HepG2 (cell line): ENCODE results near the gene AKR1B15. TPM values are rescaled to one million over a fixed set of nuclear protein-coding genes. Genes with fewer than 3 reads are reported as not detected.
A peak's percentile ranks its signal among the peaks of the same experiment; 100 is the strongest.
"Not testable (repeated sequence)": the region's sequence is repeated elsewhere in the genome, so short reads cannot be mapped to it uniquely, and the experiment has no call there.

Source experiments
- ATAC-seq: fragments of 200-7000 bp; cut with Tn5 transposase; 3 replicates; pipeline ENCODE4 v1.9.1; 2020; ENCODE audit warnings: mild to moderate bottlenecking, moderate library complexity
- BruUV-seq: library from RNA; stranded (reverse); fragments of 400-500 nt; replicated peaks from 2 replicates; lab custom pipeline; 2021; lab: Mats Ljungman, UMichigan
- CTCF ChIA-PET: fragments of 300-600 bp; formaldehyde crosslinking; extraction: SDS; loops from one replicate; lab custom pipeline; 2021; ENCODE audit warnings: low total read pairs, inconsistent platforms, low intra/inter-chr PET ratio; lab: Yijun Ruan, JAX
- POLR2A ChIA-PET: fragments of 350-600 bp; sonication (Branson Sonifier 250); formaldehyde crosslinking; loops from one replicate; lab custom pipeline; 2020; ENCODE audit warnings: antibody characterized with exemption, inconsistent platforms; lab: Yijun Ruan, JAX
- DNase-seq: peaks from one replicate; pipeline ENCODE4 v3.0.0-alpha.2; 2015; ENCODE audit warnings: low spot score
- FAIRE-seq: peaks from 3 replicates; lab custom pipeline; 2011; peaks lifted over from hg19 to GRCh38; lab: Jason Lieb, UNC
- H2AFZ ChIP-seq: one replicate; pipeline ENCODE4 v1.6.1; 2011; ENCODE audit warnings: low read length, inconsistent platforms
- H3K27ac ChIP-seq: fragments of 300-600 bp; 3 replicates; pipeline ENCODE4 v1.8.0; 2011; ENCODE audit warnings: mixed run types, mild to moderate bottlenecking, mixed read lengths, low read length, inconsistent platforms; ENCODE audit not compliant: insufficient read depth; ENCODE audit errors: extremely low read length
- H3K27me3 ChIP-seq, 2 experiments: fragments of 200-600 bp in 1 of 2; 2 replicates in 1 of 2; 3 replicates in 1 of 2; pipeline versions ENCODE4 v1.6.0 to v1.8.0; 2011; ENCODE audit warnings: low read length in 2 of 2, mild to moderate bottlenecking in 2 of 2, moderate library complexity in 2 of 2, inconsistent platforms in 1 of 2; ENCODE audit not compliant: insufficient read depth in 2 of 2, control insufficient read depth in 1 of 2
- H3K36me3 ChIP-seq, 2 experiments: fragments of 200-600 bp in 1 of 2; replicated peaks in 1 of 2; 2 replicates in 1 of 2; 3 replicates in 1 of 2; pipeline versions ENCODE4 v1.5.1 to v1.8.0; 2011; ENCODE audit warnings: low read length in 2 of 2, inconsistent platforms in 1 of 2; ENCODE audit not compliant: insufficient read depth in 2 of 2, control insufficient read depth in 1 of 2
- H3K4me1 ChIP-seq: 2 replicates; pipeline ENCODE4 v1.5.1; 2012; ENCODE audit warnings: low read length, inconsistent platforms; ENCODE audit not compliant: insufficient read depth
- H3K4me2 ChIP-seq: 2 replicates; pipeline ENCODE4 v1.6.0; 2011; ENCODE audit warnings: low read depth, low read length, inconsistent platforms
- H3K4me3 ChIP-seq, 3 experiments: fragments of 200-600 bp in 1 of 3; sonication (generic), shearing (Covaris generic) in 1 of 3; replicated peaks in 1 of 3; 2 replicates each; pipeline ENCODE4 v1.5.1; 2011 to 2016; ENCODE audit warnings: low read length in 3 of 3, inconsistent platforms in 2 of 3, low read depth in 2 of 3, mild to moderate bottlenecking in 2 of 3, control low read depth in 1 of 3, mixed read lengths in 1 of 3; ENCODE audit not compliant: insufficient read depth in 1 of 3
- H3K79me2 ChIP-seq: one replicate; pipeline ENCODE4 v1.6.1; 2011; ENCODE audit warnings: low read length, inconsistent platforms; ENCODE audit not compliant: insufficient read depth
- H3K9ac ChIP-seq: 2 replicates; pipeline ENCODE4 v1.6.0; 2011; ENCODE audit warnings: mild to moderate bottlenecking, low read depth, low read length, inconsistent platforms; ENCODE audit not compliant: insufficient read depth
- H3K9me3 ChIP-seq: 2 replicates; pipeline ENCODE4 v1.5.1; 2012; ENCODE audit warnings: mild to moderate bottlenecking, low read length
- H4K20me1 ChIP-seq: 2 replicates; pipeline ENCODE4 v1.6.0; 2011; ENCODE audit warnings: inconsistent platforms, mild to moderate bottlenecking, low read length, moderate library complexity; ENCODE audit not compliant: insufficient read depth
- AGO1 ChIP-seq: fragments of 200-400 bp; formaldehyde crosslinking; IDR thresholded peaks from 2 replicates; pipeline ENCODE4 v1.6.1; 2017; ENCODE audit warnings: mild to moderate bottlenecking, low read depth, low read length, moderate library complexity; ENCODE audit not compliant: poor library complexity, severe bottlenecking
- CAMTA2 ChIP-seq: sonication (generic); formaldehyde crosslinking; IDR thresholded peaks from 2 replicates; pipeline ENCODE4 v1.4.0; 2020; ENCODE audit warnings: mild to moderate bottlenecking, missing genetic modification reagents, borderline replicate concordance
- CCAR2 ChIP-seq: fragments of 200-400 bp; formaldehyde crosslinking; optimal IDR thresholded peaks from 2 replicates; pipeline ENCODE3; 2018; ENCODE audit warnings: low read depth, mild to moderate bottlenecking, low read length, moderate library complexity
- DNMT1 ChIP-seq: sonication (generic); formaldehyde crosslinking; IDR thresholded peaks from 2 replicates; pipeline ENCODE4 v1.5.1; 2020; ENCODE audit warnings: mild to moderate bottlenecking, missing genetic modification reagents
- HNRNPH1 ChIP-seq: fragments of 200-400 bp; formaldehyde crosslinking; optimal IDR thresholded peaks from 2 replicates; pipeline ENCODE3; 2017; ENCODE audit warnings: mild to moderate bottlenecking, low read depth, low read length
- NR2F2 ChIP-seq: IDR thresholded peaks from 2 replicates; pipeline ENCODE4 v1.6.1; 2012; ENCODE audit warnings: low read depth, inconsistent platforms, borderline replicate concordance
- POLR2G ChIP-seq: fragments of 200-400 bp; formaldehyde crosslinking; IDR thresholded peaks from 2 replicates; pipeline ENCODE4 v1.6.1; 2018; ENCODE audit warnings: mild to moderate bottlenecking, low read depth, low read length, moderate library complexity
- RBFOX2 ChIP-seq: fragments of 200-400 bp; formaldehyde crosslinking; IDR thresholded peaks from 2 replicates; pipeline ENCODE4 v1.6.1; 2017; ENCODE audit warnings: low read depth, mild to moderate bottlenecking, low read length
- SIN3A ChIP-seq: IDR thresholded peaks from 2 replicates; pipeline ENCODE4 v1.6.1; 2011; ENCODE audit warnings: low read depth, mild to moderate bottlenecking, control low read depth, low read length, borderline replicate concordance
- SRF ChIP-seq: IDR thresholded peaks from 2 replicates; pipeline ENCODE4 v1.6.1; 2011; ENCODE audit warnings: mild to moderate bottlenecking, low read depth, low read length, moderate library complexity
- TSC22D2 ChIP-seq: sonication (generic); formaldehyde crosslinking; IDR thresholded peaks from 2 replicates; pipeline ENCODE4 v1.5.1; 2020; ENCODE audit warnings: missing genetic modification reagents, mild to moderate bottlenecking, borderline replicate concordance
- U2AF2 ChIP-seq: fragments of 200-400 bp; formaldehyde crosslinking; IDR thresholded peaks from 2 replicates; pipeline ENCODE4 v1.6.1; 2017; ENCODE audit warnings: low read depth, mild to moderate bottlenecking, low read length
- YEATS4 ChIP-seq: sonication (generic); formaldehyde crosslinking; IDR thresholded peaks from 2 replicates; pipeline ENCODE4 v1.4.0; 2020; ENCODE audit warnings: missing genetic modification reagents, borderline replicate concordance
- WGBS: methylation state at CpG from one replicate; pipeline ENCODE4 v1.1.6; 2017; ENCODE audit warnings: low lambda C conversion rate; 5-methylcytosine and 5-hydroxymethylcytosine counted together
- in situ Hi-C: cut with HindIII; loops from 2 replicates; pipeline ENCODE4 v1.10.0; 2017; ENCODE audit warnings: low pct_unique_long_range_greater_than_20kb; ENCODE audit not compliant: extremely low pct_ligation_motif_present
- intact Hi-C: fragments of 100-400 bp; cut with micrococcal nuclease; formaldehyde crosslinking; loops from one replicate; pipeline ENCODE4 v1.10.0; 2022; ENCODE audit not compliant: unreplicated experiment
- polyA plus RNA-seq, 8 experiments: library from polyadenylated mRNA; depleted of rRNA in 3 of 8; stranded (reverse) in 7 of 8; unstranded in 1 of 8; fragments of >200 nt; fragmentation: Illumina TruSeq in 4 of 8; extraction: Trizol in 4 of 8; gene quantifications; 2 replicates each; pipeline versions ENCODE4 v1.2.1 to v1.2.3, GENCODE V29; 2011 to 2016; ENCODE audit warnings: low read depth in 4 of 8, missing spikeins in 1 of 8, mixed read lengths in 1 of 8; ENCODE audit not compliant: insufficient read depth in 1 of 8
- total RNA-seq, 5 experiments: library from RNA; depleted of rRNA; stranded (reverse); fragments of >200 nt; fragmentation: Illumina TruSeq; extraction: Trizol; gene quantifications; 2 replicates each; pipeline ENCODE4 v1.2.3, GENCODE V29; 2016; ENCODE audit warnings: low read depth in 1 of 5
- TF ChIP-seq, protein P1 (sequence below): sonication (generic); formaldehyde crosslinking; IDR thresholded peaks from 2 replicates; pipeline ENCODE4 v1.8.1; 2023; ENCODE audit warnings: mild to moderate bottlenecking, missing genetic modification reagents

AKR1B15 gene
- total and polyA plus RNA-seq, 2 of the 13 experiments (the other 11 are each of a cell fraction or from before 2014, with no cell fraction given): 0.77 TPM; not detected in 1

DNA sequence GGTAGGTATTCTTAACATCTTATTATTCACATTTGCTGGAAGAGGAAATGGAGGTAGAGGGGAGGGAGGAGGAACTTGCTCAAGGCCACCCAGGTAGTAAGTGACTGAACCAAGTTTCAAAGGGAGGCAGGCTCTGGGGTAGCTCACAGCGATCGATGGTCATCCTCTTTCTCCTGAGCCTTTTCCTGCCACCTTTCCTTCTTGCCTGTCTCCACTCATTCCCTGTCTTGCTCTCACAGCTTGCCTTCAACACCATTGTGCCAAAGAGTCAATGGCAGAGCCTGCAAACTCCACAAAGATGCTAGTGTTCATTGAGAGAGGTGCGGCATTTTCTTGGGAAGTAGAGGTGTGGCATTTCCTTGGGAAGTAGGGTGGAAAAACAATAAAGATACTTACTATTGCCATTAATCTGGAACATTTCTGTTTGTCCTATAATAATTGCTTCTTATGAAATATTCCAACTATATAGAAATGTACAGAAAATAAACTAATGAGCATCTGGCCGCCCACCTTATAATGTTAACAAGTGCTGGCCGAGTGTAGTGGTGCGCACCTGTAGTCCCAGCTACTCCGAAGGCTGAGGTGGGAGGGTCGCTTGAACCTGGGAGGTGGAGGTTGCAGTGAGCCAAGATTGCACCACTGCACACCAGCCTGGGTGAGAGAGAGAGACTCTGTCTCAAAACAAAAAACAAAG is 7.3 kb upstream of the AKR1B15 start:
- CTCF ChIA-PET, H3K79me2 ChIP-seq: not testable (repeated sequence)
- peak; percentile 23; the same call in 1 of the 2 replicates for TF ChIP-seq RBFOX2
- TF ChIP-seq, all 625 proteins: peak for 1; not testable (repeated sequence) for 624
- H2AFZ ChIP-seq, intact Hi-C loops, BruUV-seq, POLR2A ChIA-PET, H3K9me3 ChIP-seq, H3K36me3 ChIP-seq, H3K4me3 ChIP-seq, in situ Hi-C loops, H3K27ac ChIP-seq, H4K20me1 ChIP-seq, DNase-seq, H3K27me3 ChIP-seq, H3K4me1 ChIP-seq, H3K9ac ChIP-seq, FAIRE-seq, ATAC-seq, H3K4me2 ChIP-seq: not testable (repeated sequence)
- 97% methylated on average over 8 of the region's 8 CpGs for WGBS

DNA sequence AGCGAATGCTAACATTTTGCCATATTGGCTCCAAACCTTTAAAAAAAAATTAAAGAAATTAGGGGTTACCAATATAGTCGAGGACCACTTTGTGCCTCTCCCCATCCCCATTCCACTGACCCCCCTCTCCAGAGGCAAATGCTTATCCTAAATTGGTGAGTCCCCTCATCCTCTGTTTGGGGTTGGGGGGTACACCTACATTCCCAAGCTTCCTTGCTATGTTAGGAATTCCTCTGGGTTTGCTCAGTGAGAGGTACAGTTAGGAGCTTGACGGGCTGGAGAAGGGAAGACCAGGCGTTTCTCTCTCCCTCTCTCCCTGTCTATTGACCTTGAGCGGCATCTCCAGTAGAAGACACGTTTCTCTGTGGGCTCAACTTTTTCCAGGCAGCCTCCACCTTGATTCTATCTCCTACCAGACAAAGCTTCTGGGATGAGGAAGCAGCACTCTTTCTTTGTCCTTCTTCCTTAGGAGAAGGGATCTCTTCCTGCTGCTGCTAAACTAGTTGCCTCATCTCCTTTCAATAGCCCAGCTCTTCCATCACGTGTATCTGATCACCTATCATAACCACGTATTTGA is 6.6 kb upstream of the AKR1B15 start:
- peaks cover 7% of the 10 kb centered on the region for H3K4me1 ChIP-seq
- no TSS peak for BruUV-seq
- TF ChIP-seq, protein P1, sequence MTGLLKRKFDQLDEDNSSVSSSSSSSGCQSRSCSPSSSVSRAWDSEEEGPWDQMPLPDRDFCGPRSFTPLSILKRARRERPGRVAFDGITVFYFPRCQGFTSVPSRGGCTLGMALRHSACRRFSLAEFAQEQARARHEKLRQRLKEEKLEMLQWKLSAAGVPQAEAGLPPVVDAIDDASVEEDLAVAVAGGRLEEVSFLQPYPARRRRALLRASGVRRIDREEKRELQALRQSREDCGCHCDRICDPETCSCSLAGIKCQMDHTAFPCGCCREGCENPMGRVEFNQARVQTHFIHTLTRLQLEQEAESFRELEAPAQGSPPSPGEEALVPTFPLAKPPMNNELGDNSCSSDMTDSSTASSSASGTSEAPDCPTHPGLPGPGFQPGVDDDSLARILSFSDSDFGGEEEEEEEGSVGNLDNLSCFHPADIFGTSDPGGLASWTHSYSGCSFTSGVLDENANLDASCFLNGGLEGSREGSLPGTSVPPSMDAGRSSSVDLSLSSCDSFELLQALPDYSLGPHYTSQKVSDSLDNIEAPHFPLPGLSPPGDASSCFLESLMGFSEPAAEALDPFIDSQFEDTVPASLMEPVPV (CRISPR knock-in tag): no peak
- TF ChIP-seq TSC22D2 (CRISPR knock-in tag) (no peak), CCAR2 (no peak), YEATS4 (CRISPR knock-in tag) (no peak), SIN3A (no peak), AGO1 (no peak), NR2F2 (no peak), RBFOX2 (peak; percentile 26; the same call in 1 of the 2 replicates), HNRNPH1 (no peak), U2AF2 (no peak), CAMTA2 (CRISPR knock-in tag) (no peak), DNMT1 (CRISPR knock-in tag) (no peak), SRF (no peak), POLR2G (0 out of 2 replicates have a peak, but pooled peaks have one; percentile 59)
- TF ChIP-seq, all 625 proteins: peak for 2
- no peak for FAIRE-seq
- Histone ChIP-seq H3K27me3 (no peaks in the 10 kb centered on the region), H3K9me3 (no peaks in the 10 kb centered on the region), H4K20me1 (no peaks in the 10 kb centered on the region), H3K79me2 (no peaks in the 10 kb centered on the region), H3K4me3 (no peak overlapping the region), H3K4me2 (no peak overlapping the region), H3K27ac (no peak overlapping the region), H2AFZ (no peak overlapping the region), H3K9ac (no peak overlapping the region), H3K36me3 (0 out of 5 replicates have a peak, but pooled peaks cover 0 to 3% of the 10 kb centered on the region in 2 experiments)
- intact Hi-C loops: no loop called here
- ChIA-PET CTCF (no interaction called here), POLR2A (no interaction called here)
- no peak for DNase-seq
- WGBS: 72% methylated on average over 8 of the region's 8 CpGs
- no peak for ATAC-seq
- in situ Hi-C loops: no loop called here
